Hepatocyte (in vitro differentiated cells): ENCODE measurements around the gene TAF8.

Experiments used
- CTCF ChIP-seq: fragments of 200-600 bp; sonication (generic); IDR thresholded peaks from 2 replicates; pipeline ENCODE4 v1.5.1; 2016; ENCODE audit warnings: antibody characterized with exemption, mild to moderate bottlenecking; ENCODE audit not compliant: poor library complexity
- EZH2 ChIP-seq: fragments of 200-600 bp; sonication (generic); IDR thresholded peaks from 2 replicates; pipeline ENCODE4 v1.6.1; 2016; ENCODE audit warnings: antibody characterized with exemption, mild to moderate bottlenecking, borderline replicate concordance
- EZH2phosphoT487 ChIP-seq: fragments of 200-600 bp; sonication (generic); IDR thresholded peaks from one replicate; pipeline ENCODE4 v1.6.1; 2018; ENCODE audit warnings: antibody characterized with exemption, mild to moderate bottlenecking, low read depth, moderate library complexity; ENCODE audit not compliant: unreplicated experiment, severe bottlenecking

GRCh38 chr6:42120895-42121865 lies 70.9 kb downstream of the TAF8 start:
- no peak for TF ChIP-seq EZH2
- TF ChIP-seq CTCF, result no peak
- TF ChIP-seq EZH2phosphoT487, result no peak
